Astrocyte (in vitro differentiated cells and primary cell): Measurements from ENCODE around the gene ECSCR. TPM values are rescaled to one million over a fixed set of nuclear protein-coding genes. Genes with fewer than 3 reads are reported as not detected.

Experiments used
- DNase-seq: peaks from one replicate; pipeline ENCODE4 v3.0.0-alpha.2; 2010; ENCODE audit warnings: low read depth
- FAIRE-seq: peaks from 2 replicates; lab custom pipeline; 2011; peaks lifted over from hg19 to GRCh38; lab: Jason Lieb, UNC
- H2AFZ ChIP-seq: 2 replicates; pipeline ENCODE4 v1.6.0; 2012; ENCODE audit warnings: low read depth, low read length, inconsistent platforms
- H3K27ac ChIP-seq: 2 replicates; pipeline ENCODE4 v1.5.1; 2011; ENCODE audit warnings: low read depth, low read length, inconsistent platforms
- H3K27me3 ChIP-seq: 2 replicates; pipeline ENCODE4 v1.6.0; 2011; ENCODE audit warnings: low read length, inconsistent platforms; ENCODE audit not compliant: insufficient read depth
- H3K36me3 ChIP-seq: 2 replicates; pipeline ENCODE4 v1.5.1; 2011; ENCODE audit warnings: low read length, inconsistent platforms; ENCODE audit not compliant: insufficient read depth
- H3K4me1 ChIP-seq: 2 replicates; pipeline ENCODE4 v1.5.1; 2011; ENCODE audit warnings: low read length, inconsistent platforms; ENCODE audit not compliant: insufficient read depth
- H3K4me2 ChIP-seq: 2 replicates; pipeline ENCODE4 v1.6.0; 2012; ENCODE audit warnings: low read length, inconsistent platforms
- H3K4me3 ChIP-seq: 2 replicates; pipeline ENCODE4 v1.5.1; 2011; ENCODE audit warnings: low read depth, mild to moderate bottlenecking, low read length, inconsistent platforms; ENCODE audit not compliant: insufficient read depth
- H3K79me2 ChIP-seq: 2 replicates; pipeline ENCODE4 v1.6.0; 2012; ENCODE audit warnings: mild to moderate bottlenecking, low read length, inconsistent platforms; ENCODE audit not compliant: insufficient read depth
- H3K9ac ChIP-seq: 2 replicates; pipeline ENCODE4 v1.6.0; 2012; ENCODE audit warnings: mild to moderate bottlenecking, low read length, inconsistent platforms
- H3K9me3 ChIP-seq: 2 replicates; pipeline ENCODE4 v1.5.1; 2012; ENCODE audit warnings: low read depth, mild to moderate bottlenecking, low read length, inconsistent platforms; ENCODE audit not compliant: insufficient read depth
- H4K20me1 ChIP-seq: 2 replicates; pipeline ENCODE4 v1.6.0; 2012; ENCODE audit warnings: low read length, inconsistent platforms; ENCODE audit not compliant: insufficient read depth
- H3K27ac Mint-ChIP-seq: one replicate; pipeline ENCODE4 v1.8.0; 2021; ENCODE audit warnings: mild to moderate bottlenecking, mixed read lengths; ENCODE audit not compliant: unreplicated experiment
- H3K27me3 Mint-ChIP-seq: one replicate; pipeline ENCODE4 v1.8.0; 2021; ENCODE audit warnings: low read depth, mixed read lengths; ENCODE audit not compliant: unreplicated experiment
- H3K36me3 Mint-ChIP-seq: one replicate; pipeline ENCODE4 v1.8.0; 2021; ENCODE audit warnings: low read depth, mixed read lengths; ENCODE audit not compliant: unreplicated experiment
- H3K4me1 Mint-ChIP-seq: one replicate; pipeline ENCODE4 v1.8.0; 2021; ENCODE audit warnings: low read depth, mixed read lengths; ENCODE audit not compliant: unreplicated experiment
- H3K4me3 Mint-ChIP-seq: one replicate; pipeline ENCODE4 v1.8.0; 2021; ENCODE audit warnings: mild to moderate bottlenecking, moderate library complexity, mixed read lengths; ENCODE audit not compliant: unreplicated experiment
- H3K9me3 Mint-ChIP-seq: one replicate; pipeline ENCODE4 v1.8.0; 2021; ENCODE audit warnings: mild to moderate bottlenecking, mixed read lengths; ENCODE audit not compliant: unreplicated experiment
- EZH2 ChIP-seq: IDR thresholded peaks from 2 replicates; pipeline ENCODE4 v1.6.1; 2012; ENCODE audit warnings: mild to moderate bottlenecking, low read length, inconsistent platforms; ENCODE audit not compliant: insufficient read depth
- total RNA-seq: library from RNA; stranded (reverse); gene quantifications from 2 replicates; pipeline ENCODE4 v1.2.1, GENCODE V29; 2021
- TF ChIP-seq, protein P1 (sequence below): IDR thresholded peaks from 2 replicates; pipeline ENCODE4 v1.5.1; 2011; ENCODE audit warnings: low read depth, mild to moderate bottlenecking, inconsistent platforms, low read length, moderate library complexity; ENCODE audit not compliant: insufficient read depth

Gene ECSCR
- total RNA-seq, 1 donor from 2014 or later, result 1.00 TPM

DNA sequence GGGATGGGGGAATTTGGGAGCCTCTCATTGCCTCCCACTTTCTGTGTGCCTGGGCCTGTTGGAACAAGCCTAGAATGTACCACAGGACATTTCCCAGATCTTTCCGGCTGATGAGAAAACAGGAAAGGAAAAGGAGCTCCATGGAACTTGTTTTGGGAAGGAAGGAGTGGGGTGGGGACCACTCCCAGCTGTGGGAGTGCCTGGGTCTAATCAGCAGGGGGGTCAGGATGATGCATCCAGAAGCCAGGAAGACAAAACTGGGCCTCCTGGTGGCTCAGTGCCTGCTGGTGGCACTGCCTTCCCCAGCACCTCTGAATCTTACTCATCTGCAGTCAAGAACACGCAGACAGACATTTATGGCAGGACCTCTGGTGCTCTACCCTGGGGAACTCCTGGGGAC, 11.0 kb upstream of the ECSCR start:
- no peaks in the 10 kb centered on the region for H3K9me3 Mint-ChIP-seq
- DNase-seq (no peak), FAIRE-seq (no peak)
- Histone ChIP-seq H3K4me2 (no peak overlapping the region), H3K27me3 (no peaks in the 10 kb centered on the region), H3K4me3 (no peak overlapping the region), H3K9me3 (no peaks in the 10 kb centered on the region), H3K36me3 (peaks cover 6% of the 10 kb centered on the region), H2AFZ (no peak overlapping the region), H3K79me2 (no peaks in the 10 kb centered on the region), H3K4me1 (peaks cover 4% of the 10 kb centered on the region), H3K27ac (no peak overlapping the region), H3K9ac (no peak overlapping the region), H4K20me1 (no peaks in the 10 kb centered on the region)
- TF ChIP-seq EZH2, result no peak
- TF ChIP-seq, protein P1, sequence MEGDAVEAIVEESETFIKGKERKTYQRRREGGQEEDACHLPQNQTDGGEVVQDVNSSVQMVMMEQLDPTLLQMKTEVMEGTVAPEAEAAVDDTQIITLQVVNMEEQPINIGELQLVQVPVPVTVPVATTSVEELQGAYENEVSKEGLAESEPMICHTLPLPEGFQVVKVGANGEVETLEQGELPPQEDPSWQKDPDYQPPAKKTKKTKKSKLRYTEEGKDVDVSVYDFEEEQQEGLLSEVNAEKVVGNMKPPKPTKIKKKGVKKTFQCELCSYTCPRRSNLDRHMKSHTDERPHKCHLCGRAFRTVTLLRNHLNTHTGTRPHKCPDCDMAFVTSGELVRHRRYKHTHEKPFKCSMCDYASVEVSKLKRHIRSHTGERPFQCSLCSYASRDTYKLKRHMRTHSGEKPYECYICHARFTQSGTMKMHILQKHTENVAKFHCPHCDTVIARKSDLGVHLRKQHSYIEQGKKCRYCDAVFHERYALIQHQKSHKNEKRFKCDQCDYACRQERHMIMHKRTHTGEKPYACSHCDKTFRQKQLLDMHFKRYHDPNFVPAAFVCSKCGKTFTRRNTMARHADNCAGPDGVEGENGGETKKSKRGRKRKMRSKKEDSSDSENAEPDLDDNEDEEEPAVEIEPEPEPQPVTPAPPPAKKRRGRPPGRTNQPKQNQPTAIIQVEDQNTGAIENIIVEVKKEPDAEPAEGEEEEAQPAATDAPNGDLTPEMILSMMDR, result no peak
- peak overlapping the region; percentile 41 for H3K27ac Mint-ChIP-seq
- peaks cover 13% of the 10 kb centered on the region for H3K4me1 Mint-ChIP-seq
- no peaks in the 10 kb centered on the region for H3K36me3 Mint-ChIP-seq
- H3K4me3 Mint-ChIP-seq, result no peak overlapping the region
- H3K27me3 Mint-ChIP-seq, result peaks cover 45% of the 10 kb centered on the region

DNA sequence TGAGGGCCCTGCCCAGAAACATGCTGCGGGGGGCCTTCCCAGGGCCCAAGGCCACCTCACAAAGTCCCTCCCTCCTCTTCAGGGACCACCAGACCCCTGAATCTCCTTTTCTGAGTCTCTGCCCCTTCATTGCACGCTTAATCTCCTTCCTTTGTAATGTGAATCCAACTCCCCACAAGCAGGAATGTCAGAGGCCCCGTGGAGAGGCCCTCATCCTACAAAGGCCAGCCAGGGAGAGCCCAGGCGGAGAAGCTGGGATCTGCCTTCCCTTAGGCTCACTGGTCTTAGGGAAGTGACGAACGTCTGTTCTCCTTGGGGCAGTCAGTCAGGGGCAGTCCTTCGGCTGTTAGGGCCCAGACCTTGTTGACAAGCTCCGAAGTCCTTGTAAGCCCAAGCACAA, 10.6 kb upstream of the ECSCR start:
- Mint-ChIP-seq H3K4me1 (peaks cover 17% of the 10 kb centered on the region), H3K4me3 (no peak overlapping the region), H3K27me3 (peaks cover 41% of the 10 kb centered on the region), H3K36me3 (no peaks in the 10 kb centered on the region), H3K27ac (peak overlapping the region; percentile 53), H3K9me3 (no peaks in the 10 kb centered on the region)
- FAIRE-seq (no peak), DNase-seq (no peak)
- no peaks in the 10 kb centered on the region for H3K9me3 ChIP-seq
- H3K4me1 ChIP-seq, result peaks cover 4% of the 10 kb centered on the region
- no peaks in the 10 kb centered on the region for H3K79me2 ChIP-seq
- no peak overlapping the region for H3K4me2 ChIP-seq
- no peak overlapping the region for H3K27ac ChIP-seq
- no peak overlapping the region for H2AFZ ChIP-seq
- peaks cover 6% of the 10 kb centered on the region for H3K36me3 ChIP-seq
- no peak overlapping the region for H3K9ac ChIP-seq
- H3K27me3 ChIP-seq, result no peaks in the 10 kb centered on the region
- no peak for TF ChIP-seq EZH2
- TF ChIP-seq, protein P1, result no peak
- no peak overlapping the region for H3K4me3 ChIP-seq
- no peaks in the 10 kb centered on the region for H4K20me1 ChIP-seq

DNA sequence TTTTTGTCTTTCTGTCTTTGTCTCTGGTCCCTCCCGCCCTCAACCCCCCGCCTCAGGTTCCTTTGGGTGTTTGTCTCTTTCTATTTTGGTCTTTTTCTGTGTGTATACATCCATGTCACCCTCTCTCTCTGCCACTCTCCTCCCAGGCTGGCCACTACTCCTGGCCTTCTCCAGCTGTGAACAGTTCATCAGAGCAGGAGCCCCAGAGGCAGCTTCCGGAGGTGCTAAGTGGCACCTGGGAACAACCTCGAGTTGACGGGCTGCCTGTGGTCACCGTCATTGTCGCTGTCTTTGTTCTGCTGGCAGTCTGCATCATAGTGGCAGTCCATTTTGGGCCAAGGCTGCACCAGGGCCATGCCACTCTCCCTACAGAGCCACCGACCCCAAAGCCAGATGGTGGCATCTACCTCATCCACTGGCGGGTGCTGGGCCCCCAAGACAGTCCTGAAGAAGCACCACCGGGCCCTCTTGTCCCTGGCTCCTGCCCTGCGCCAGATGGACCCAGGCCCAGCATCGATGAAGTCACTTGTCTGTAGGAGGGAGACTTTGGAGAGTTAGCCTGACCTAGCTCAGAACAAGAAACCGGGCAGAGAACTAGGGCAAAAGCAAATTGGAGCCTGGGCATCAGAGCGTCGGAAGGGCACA, 10.0 kb upstream of the ECSCR start:
- Mint-ChIP-seq H3K4me1 (peaks cover 17% of the 10 kb centered on the region), H3K27me3 (peaks cover 35% of the 10 kb centered on the region), H3K4me3 (no peak overlapping the region), H3K9me3 (no peaks in the 10 kb centered on the region), H3K36me3 (no peaks in the 10 kb centered on the region), H3K27ac (no peak overlapping the region)
- H3K9me3 ChIP-seq, result no peaks in the 10 kb centered on the region
- H3K4me3 ChIP-seq, result no peak overlapping the region
- H3K9ac ChIP-seq, result no peak overlapping the region
- no peak overlapping the region for H2AFZ ChIP-seq
- H3K36me3 ChIP-seq, result peaks cover 6% of the 10 kb centered on the region
- H3K4me2 ChIP-seq, result no peak overlapping the region
- TF ChIP-seq, protein P1, result no peak
- no peak for TF ChIP-seq EZH2
- H3K4me1 ChIP-seq, result peaks cover 4% of the 10 kb centered on the region
- no peak overlapping the region for H3K27ac ChIP-seq
- no peak for DNase-seq
- no peaks in the 10 kb centered on the region for H4K20me1 ChIP-seq
- H3K27me3 ChIP-seq, result no peaks in the 10 kb centered on the region
- H3K79me2 ChIP-seq, result no peaks in the 10 kb centered on the region
- no peak for FAIRE-seq
